ENCODE results near the gene ZBBX. TPM values are rescaled to one million over a fixed set of nuclear protein-coding genes. Genes with fewer than 3 reads are reported as not detected.

The ZBBX gene
- total RNA-seq, 3 donors from 2014 or later (not counting 1 experiment from before 2014, with no cell fraction given) = not detected

GRCh38 chr3:167406876-167407492, 26.9 kb upstream of the ZBBX start:
- H3K9me3 Mint-ChIP-seq = no peaks in the 10 kb centered on the region
- no peak overlapping the region for H3K27ac ChIP-seq (ENCODE audit: low read length)
- no peaks in the 10 kb centered on the region for H3K36me3 ChIP-seq (ENCODE audit: control insufficient read depth, insufficient read depth, low read length)
- no peak for TF ChIP-seq CTCF (IDR thresholded peaks at IDR 0.05)
- H3K27me3 Mint-ChIP-seq (ENCODE audit: low read depth in 2 of 2) = no peaks in the 10 kb centered on the region
- H3K4me3 ChIP-seq (ENCODE audit: low read length) = no peak overlapping the region
- H3K9me3 ChIP-seq (ENCODE audit: control insufficient read depth, insufficient read depth, low read length) = no peaks in the 10 kb centered on the region
- no peak overlapping the region for H3K27ac Mint-ChIP-seq
- no peaks in the 10 kb centered on the region for H3K4me1 Mint-ChIP-seq
- no peaks in the 10 kb centered on the region for H3K36me3 Mint-ChIP-seq
- intact Hi-C loops (cut with micrococcal nuclease) = no loop called here
- DNase-seq (peak in 1 of 2 donors; percentile 10), ATAC-seq (peak in 2 of 3 donors; percentile 36 to 47)
- H3K4me3 Mint-ChIP-seq = no peak overlapping the region
- H3K27me3 ChIP-seq (ENCODE audit: control insufficient read depth, insufficient read depth, low read length) = no peaks in the 10 kb centered on the region
- no peaks in the 10 kb centered on the region for H3K4me1 ChIP-seq (ENCODE audit: control insufficient read depth, insufficient read depth, low read length)
- WGBS (ENCODE audit: insufficient coverage) = 67% methylated on average over 3 of the region's 3 CpGs

GRCh38 chr3:167397826-167398225, 17.7 kb upstream of the ZBBX start:
- Mint-ChIP-seq H3K4me1 (no peaks in the 10 kb centered on the region), H3K4me3 (no peak overlapping the region), H3K36me3 (no peaks in the 10 kb centered on the region), H3K27me3 (ENCODE audit: low read depth in 2 of 2) (peaks cover 2 to 7% of the 10 kb centered on the region in 2 donors), H3K9me3 (no peaks in the 10 kb centered on the region), H3K27ac (no peak overlapping the region)
- Histone ChIP-seq H3K4me1 (ENCODE audit: control insufficient read depth, insufficient read depth, low read length) (no peaks in the 10 kb centered on the region), H3K4me3 (ENCODE audit: low read length) (no peak overlapping the region), H3K27me3 (ENCODE audit: control insufficient read depth, insufficient read depth, low read length) (no peaks in the 10 kb centered on the region), H3K27ac (ENCODE audit: low read length) (no peak overlapping the region), H3K9me3 (ENCODE audit: control insufficient read depth, insufficient read depth, low read length) (no peaks in the 10 kb centered on the region), H3K36me3 (ENCODE audit: control insufficient read depth, insufficient read depth, low read length) (no peaks in the 10 kb centered on the region)
- no peak for TF ChIP-seq CTCF (IDR thresholded peaks at IDR 0.05)
- ATAC-seq = no peak
- intact Hi-C loops (cut with micrococcal nuclease) = no loop called here
- no peak for DNase-seq
- WGBS (ENCODE audit: insufficient coverage) = 79% methylated on average over 1 of the region's 1 CpG

GRCh38 chr3:167396075-167396474, 16.0 kb upstream of the ZBBX start:
- intact Hi-C loops (cut with micrococcal nuclease) = no loop called here
- H3K36me3 ChIP-seq (ENCODE audit: control insufficient read depth, insufficient read depth, low read length) = no peaks in the 10 kb centered on the region
- no peak for TF ChIP-seq CTCF (IDR thresholded peaks at IDR 0.05)
- H3K36me3 Mint-ChIP-seq = no peaks in the 10 kb centered on the region
- no peak overlapping the region for H3K4me3 ChIP-seq (ENCODE audit: low read length)
- WGBS (ENCODE audit: insufficient coverage) = 82% methylated on average over 2 of the region's 2 CpGs
- H3K9me3 ChIP-seq (ENCODE audit: control insufficient read depth, insufficient read depth, low read length) = no peaks in the 10 kb centered on the region
- no peaks in the 10 kb centered on the region for H3K4me1 ChIP-seq (ENCODE audit: control insufficient read depth, insufficient read depth, low read length)
- no peak overlapping the region for H3K4me3 Mint-ChIP-seq
- ATAC-seq (no peak), DNase-seq (no peak)
- no peaks in the 10 kb centered on the region for H3K27me3 ChIP-seq (ENCODE audit: control insufficient read depth, insufficient read depth, low read length)
- H3K27ac ChIP-seq (ENCODE audit: low read length) = no peak overlapping the region
- H3K27ac Mint-ChIP-seq = no peak overlapping the region
- H3K9me3 Mint-ChIP-seq = no peaks in the 10 kb centered on the region
- H3K27me3 Mint-ChIP-seq (ENCODE audit: low read depth in 2 of 2) = peaks cover 6 to 8% of the 10 kb centered on the region in 2 donors
- H3K4me1 Mint-ChIP-seq = no peaks in the 10 kb centered on the region

GRCh38 chr3:167394003-167394402, 13.9 kb upstream of the ZBBX start:
- Mint-ChIP-seq H3K4me1 (no peaks in the 10 kb centered on the region), H3K9me3 (no peaks in the 10 kb centered on the region), H3K27ac (no peak overlapping the region), H3K4me3 (no peak overlapping the region), H3K36me3 (no peaks in the 10 kb centered on the region), H3K27me3 (ENCODE audit: low read depth in 2 of 2) (peaks cover 6 to 8% of the 10 kb centered on the region in 2 donors)
- Histone ChIP-seq H3K27ac (ENCODE audit: low read length) (no peak overlapping the region), H3K27me3 (ENCODE audit: control insufficient read depth, insufficient read depth, low read length) (no peaks in the 10 kb centered on the region), H3K9me3 (ENCODE audit: control insufficient read depth, insufficient read depth, low read length) (no peaks in the 10 kb centered on the region), H3K4me1 (ENCODE audit: control insufficient read depth, insufficient read depth, low read length) (no peaks in the 10 kb centered on the region), H3K36me3 (ENCODE audit: control insufficient read depth, insufficient read depth, low read length) (no peaks in the 10 kb centered on the region), H3K4me3 (ENCODE audit: low read length) (no peak overlapping the region)
- no peak for TF ChIP-seq CTCF (IDR thresholded peaks at IDR 0.05)
- no peak for DNase-seq
- 43% methylated on average over 1 of the region's 2 CpGs for WGBS (ENCODE audit: insufficient coverage)
- intact Hi-C loops (cut with micrococcal nuclease) = no loop called here
- no peak for ATAC-seq

Data from natural killer cell (primary cell).